H9 (cell line): ENCODE results near the gene ZDHHC3. TPM values are rescaled to one million over a fixed set of nuclear protein-coding genes. Genes with fewer than 3 reads are reported as not detected.

Experiments
- DNase-seq: peaks from one replicate; pipeline ENCODE4 v3.0.0-alpha.2; 2017
- H2AFZ ChIP-seq: one replicate; pipeline ENCODE4 v1.6.1; 2013; ENCODE audit warnings: mild to moderate bottlenecking, low read length, control low read depth, moderate library complexity
- H2AK5ac ChIP-seq: 2 replicates; pipeline ENCODE4 v1.6.1; 2013; ENCODE audit warnings: low read length, control low read depth, mixed read lengths; ENCODE audit not compliant: insufficient read length
- H2BK120ac ChIP-seq: one replicate; pipeline ENCODE4 v1.6.1; 2013; ENCODE audit warnings: low read depth, mild to moderate bottlenecking, low read length, control low read depth, inconsistent platforms; ENCODE audit not compliant: poor library complexity, severe bottlenecking
- H2BK12ac ChIP-seq: 2 replicates; pipeline ENCODE4 v1.6.1; 2013; ENCODE audit warnings: low read length, control low read depth, mixed read lengths, low read depth; ENCODE audit not compliant: insufficient read length
- H2BK15ac ChIP-seq: 2 replicates; pipeline ENCODE4 v1.6.1; 2013; ENCODE audit warnings: low read depth, low read length, control low read depth
- H2BK20ac ChIP-seq: one replicate; pipeline ENCODE4 v1.6.1; 2013; ENCODE audit warnings: low read depth, mild to moderate bottlenecking, low read length, control low read depth, inconsistent platforms; ENCODE audit not compliant: poor library complexity, severe bottlenecking
- H2BK5ac ChIP-seq: 2 replicates; pipeline ENCODE4 v1.6.1; 2013; ENCODE audit warnings: low read length, control low read depth, mixed read lengths; ENCODE audit not compliant: insufficient read length
- H3K14ac ChIP-seq: 2 replicates; pipeline ENCODE4 v1.6.1; 2013; ENCODE audit warnings: low read length, control low read depth; ENCODE audit not compliant: insufficient read depth
- H3K18ac ChIP-seq: 2 replicates; pipeline ENCODE4 v1.6.1; 2013; ENCODE audit warnings: low read depth, mild to moderate bottlenecking, mixed read lengths, low read length, control low read depth; ENCODE audit not compliant: insufficient read length
- H3K23ac ChIP-seq: 2 replicates; pipeline ENCODE4 v1.6.1; 2013; ENCODE audit warnings: low read length, control low read depth, mixed read lengths, low read depth; ENCODE audit not compliant: insufficient read length
- H3K23me2 ChIP-seq: 2 replicates; pipeline ENCODE4 v1.6.1; 2013; ENCODE audit warnings: low read depth, mild to moderate bottlenecking, mixed read lengths, low read length, control low read depth; ENCODE audit not compliant: insufficient read length, poor library complexity, severe bottlenecking
- H3K27ac ChIP-seq: 2 replicates; pipeline ENCODE4 v1.5.1; 2013; ENCODE audit warnings: low read length, control low read depth, mixed read lengths, low read depth; ENCODE audit not compliant: insufficient read length
- H3K27me3 ChIP-seq: 2 replicates; pipeline ENCODE4 v1.6.1; 2013; ENCODE audit warnings: low read length, control low read depth, inconsistent platforms; ENCODE audit not compliant: insufficient read depth
- H3K4ac ChIP-seq: 2 replicates; pipeline ENCODE4 v1.6.1; 2013; ENCODE audit warnings: low read depth, mild to moderate bottlenecking, control low read depth, inconsistent platforms, low read length, moderate library complexity
- H3K4me1 ChIP-seq: 2 replicates; pipeline ENCODE4 v1.6.1; 2013; ENCODE audit warnings: low read length, control low read depth, inconsistent platforms; ENCODE audit not compliant: insufficient read depth
- H3K4me2 ChIP-seq: 2 replicates; pipeline ENCODE4 v1.6.1; 2013; ENCODE audit warnings: low read length, control low read depth, mixed read lengths; ENCODE audit not compliant: insufficient read length, insufficient read depth
- H3K56ac ChIP-seq: 2 replicates; pipeline ENCODE4 v1.6.1; 2013; ENCODE audit warnings: low read depth, mild to moderate bottlenecking, mixed read lengths, low read length, control low read depth; ENCODE audit not compliant: insufficient read length
- H3K79me1 ChIP-seq: 2 replicates; pipeline ENCODE4 v1.6.1; 2013; ENCODE audit warnings: low read depth, mild to moderate bottlenecking, moderate library complexity, low read length, control low read depth, inconsistent platforms; ENCODE audit not compliant: insufficient read depth, poor library complexity, severe bottlenecking
- H3K79me2 ChIP-seq: 2 replicates; pipeline ENCODE4 v1.6.1; 2013; ENCODE audit warnings: low read length, control low read depth, inconsistent platforms; ENCODE audit not compliant: insufficient read depth
- H3K9ac ChIP-seq: 2 replicates; pipeline ENCODE4 v1.6.1; 2013; ENCODE audit warnings: low read length, control low read depth, mixed read lengths; ENCODE audit not compliant: insufficient read length; ENCODE audit errors: extremely low read depth
- H3K9me3 ChIP-seq: one replicate; pipeline ENCODE4 v1.6.1; 2013; ENCODE audit warnings: low read depth, low read length, inconsistent platforms; ENCODE audit not compliant: control insufficient read depth
- H3T11ph ChIP-seq: one replicate; pipeline ENCODE4 v1.6.1; 2013; ENCODE audit warnings: mild to moderate bottlenecking, low read length, control low read depth, inconsistent platforms
- H4K20me1 ChIP-seq: one replicate; pipeline ENCODE4 v1.6.1; 2013; ENCODE audit not compliant: control insufficient read depth, insufficient read length, insufficient read depth
- H4K5ac ChIP-seq: 2 replicates; pipeline ENCODE4 v1.6.1; 2013; ENCODE audit warnings: low read depth, mild to moderate bottlenecking, mixed read lengths, low read length, control low read depth; ENCODE audit not compliant: insufficient read length
- H4K8ac ChIP-seq: replicated peaks from 2 replicates; pipeline ENCODE4 v1.6.1; 2013; ENCODE audit warnings: low read length, control low read depth, mixed read lengths, low read depth; ENCODE audit not compliant: insufficient read length
- H4K91ac ChIP-seq: 2 replicates; pipeline ENCODE4 v1.6.1; 2013; ENCODE audit warnings: low read depth, mild to moderate bottlenecking, moderate library complexity, mixed read lengths, low read length, control low read depth; ENCODE audit not compliant: insufficient read length
- H3K27ac Mint-ChIP-seq, 3 experiments: 2 replicates in 2 of 3; 3 replicates in 1 of 3; pipeline ENCODE4 v1.8.0; 2020 to 2021; ENCODE audit warnings: mixed read lengths in 3 of 3, mild to moderate bottlenecking in 1 of 3, moderate library complexity in 1 of 3
- H3K27me3 Mint-ChIP-seq: 2 replicates; pipeline ENCODE4 v1.8.0; 2021; ENCODE audit warnings: low read depth, mild to moderate bottlenecking, moderate library complexity, mixed read lengths
- H3K36me3 Mint-ChIP-seq, 3 experiments: 2 replicates in 2 of 3; 3 replicates in 1 of 3; pipeline ENCODE4 v1.8.0; 2020 to 2021; ENCODE audit warnings: low read depth in 3 of 3, mixed read lengths in 3 of 3; ENCODE audit not compliant: insufficient read depth in 1 of 3
- H3K4me1 Mint-ChIP-seq, 2 experiments: 2 replicates each; pipeline ENCODE4 v1.8.0; 2020; ENCODE audit warnings: mixed read lengths in 2 of 2
- H3K4me3 Mint-ChIP-seq, 2 experiments: 2 replicates in 1 of 2; 3 replicates in 1 of 2; pipeline ENCODE4 v1.8.0; 2020 to 2021; ENCODE audit warnings: mild to moderate bottlenecking in 2 of 2, mixed read lengths in 2 of 2, moderate library complexity in 1 of 2
- H3K9me3 Mint-ChIP-seq, 2 experiments: 2 replicates in 1 of 2; 3 replicates in 1 of 2; pipeline ENCODE4 v1.8.0; 2020; ENCODE audit warnings: mild to moderate bottlenecking in 2 of 2, mixed read lengths in 2 of 2, moderate library complexity in 1 of 2
- CTCF ChIP-seq: fragments of 200-600 bp; sonication (generic); conservative IDR thresholded peaks from 3 replicates; pipeline ENCODE4 v1.8.0; 2021; ENCODE audit warnings: antibody characterized with exemption, mild to moderate bottlenecking
- WGBS: extraction: QIAGEN DNeasy Blood & Tissue Kit; methylation state at CpG from one replicate; pipeline ENCODE4 v1.1.7; 2013; ENCODE audit warnings: missing lambda C conversion rate, low lambda C conversion rate, mixed read lengths; ENCODE audit not compliant: insufficient read length; ENCODE audit errors: extremely low coverage; 5-methylcytosine and 5-hydroxymethylcytosine counted together
- total RNA-seq: library from RNA; stranded (reverse); gene quantifications from 2 replicates; pipeline ENCODE4 v1.2.1, GENCODE V29; 2021

ZDHHC3 gene
- total RNA-seq, 1 experiment from 2014 or later: 71.3 TPM

- Histone ChIP-seq H4K20me1 (no peaks in the 10 kb centered on the region), H2BK5ac (no peak overlapping the region), H3K56ac (no peak overlapping the region), H4K91ac (no peak overlapping the region), H4K5ac (no peak overlapping the region), H2BK20ac (no peak overlapping the region), H2AK5ac (no peak overlapping the region), H3T11ph (no peak overlapping the region), H3K79me1 (no peaks in the 10 kb centered on the region), H2BK120ac (no peak overlapping the region), H2AFZ (no peak overlapping the region), H3K9ac (no peak overlapping the region), H3K23me2 (no peaks in the 10 kb centered on the region), H3K23ac (no peak overlapping the region), H3K18ac (no peak overlapping the region), H3K27ac (no peak overlapping the region), H2BK12ac (no peak overlapping the region), H3K4ac (no peak overlapping the region), H3K9me3 (no peaks in the 10 kb centered on the region), H2BK15ac (no peak overlapping the region), H3K4me1 (peaks cover 2% of the 10 kb centered on the region; the same call in 1 of the 2 replicates), H3K27me3 (no peaks in the 10 kb centered on the region), H3K14ac (no peak overlapping the region), H3K79me2 (peaks cover 4% of the 10 kb centered on the region; the same call in 1 of the 2 replicates), H4K8ac (no peak overlapping the region), H3K4me2 (no peak overlapping the region)
- no peaks in the 10 kb centered on the region for H3K27me3 Mint-ChIP-seq
- H3K36me3 Mint-ChIP-seq: no peaks in the 10 kb centered on the region
- no peak overlapping the region for H3K4me3 Mint-ChIP-seq
- H3K4me1 Mint-ChIP-seq: peaks cover 13 to 16% of the 10 kb centered on the region in 2 experiments
- no peaks in the 10 kb centered on the region for H3K9me3 Mint-ChIP-seq
- H3K27ac Mint-ChIP-seq: no peak overlapping the region; a peak in 1 of 7 replicates
- DNase-seq: no peak
- no peak for TF ChIP-seq CTCF
- WGBS: no CpG with 5 or more reads among the region's 3 CpGs
Measured at GRCh38 chr3:44965165-44965564, 10.8 kb downstream of the ZDHHC3 start.
